ENCODE results near the gene SNTG2. TPM values are rescaled to one million over a fixed set of nuclear protein-coding genes. Genes with fewer than 3 reads are reported as not detected.

SNTG2 gene
- total and polyA plus RNA-seq, 2 donors (not counting 1 experiment from before 2014, with no cell fraction given): 0.06 TPM; not detected in 1

DNA sequence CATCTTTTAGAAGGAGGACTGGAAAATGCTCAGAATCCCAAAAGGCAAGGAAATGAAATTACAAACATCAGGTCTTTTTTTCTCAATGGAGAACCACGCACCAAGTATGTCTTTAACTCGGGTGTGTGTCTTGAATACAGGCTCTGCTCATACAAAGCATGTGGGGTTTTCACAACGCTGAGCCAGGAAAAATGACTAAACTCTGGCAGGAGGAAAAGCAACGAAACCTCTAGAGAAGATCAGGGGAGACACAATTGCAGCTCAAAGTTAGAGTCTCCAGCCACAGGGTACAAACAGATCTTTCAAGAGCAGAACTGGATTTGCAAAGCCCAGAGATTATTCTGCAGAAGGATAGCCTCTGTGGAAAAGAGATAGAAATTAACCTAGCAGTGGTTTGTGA, 419.8 kb downstream of the SNTG2 start:
- Histone ChIP-seq H3K27ac (ENCODE audit: insufficient read depth, low read length) (no peak overlapping the region), H3K4me1 (ENCODE audit: control insufficient read depth, extremely low read depth, insufficient read depth, low read length) (no peaks in the 10 kb centered on the region), H3K36me3 (ENCODE audit: control insufficient read depth, insufficient read depth, low read length) (no peaks in the 10 kb centered on the region)

DNA sequence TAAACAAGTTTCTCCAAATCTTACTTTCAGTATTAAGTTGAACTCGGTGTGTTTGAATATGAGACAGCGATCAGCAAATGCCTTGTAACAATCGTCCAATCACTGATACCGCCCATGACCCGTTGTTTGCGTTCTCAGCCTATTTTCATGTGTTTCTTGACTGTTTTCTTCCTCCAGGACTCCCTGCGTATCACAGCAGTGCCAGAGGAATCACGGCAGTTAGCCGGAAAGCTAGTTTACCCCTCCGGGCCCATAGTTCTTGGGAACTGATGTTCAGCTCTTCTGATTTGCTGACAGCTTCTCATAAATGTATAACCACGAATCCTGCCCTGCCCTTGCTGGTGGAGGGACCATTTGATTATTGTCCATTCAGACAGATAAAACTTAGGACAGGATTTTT, 420.4 kb downstream of the SNTG2 start:
- Histone ChIP-seq H3K9ac (ENCODE audit: insufficient read depth, low read length) (no peak overlapping the region), H3K4me3 (replicated peaks in 1 of 4; ENCODE audit: control extremely low read depth in 1 of 4, insufficient read depth in 1 of 4, low read depth in 3 of 4, low read length in 4 of 4) (no peak overlapping the region), H3K79me2 (ENCODE audit: control insufficient read depth, insufficient read depth, low read length) (no peaks in the 10 kb centered on the region), H3K4me1 (ENCODE audit: control insufficient read depth, extremely low read depth, insufficient read depth, low read length) (no peaks in the 10 kb centered on the region), H3K27ac (ENCODE audit: insufficient read depth, low read length) (no peak overlapping the region), H3K9me3 (ENCODE audit: control insufficient read depth, insufficient read depth, low read depth, low read length) (no peaks in the 10 kb centered on the region), H2AFZ (ENCODE audit: low read length) (no peak overlapping the region), H4K20me1 (ENCODE audit: control insufficient read depth, extremely low read depth, insufficient read depth, low read length) (no peaks in the 10 kb centered on the region), H3K4me2 (ENCODE audit: extremely low read depth, insufficient read depth, low read length) (no peak overlapping the region), H3K27me3 (ENCODE audit: control insufficient read depth, insufficient read depth, low read length) (no peaks in the 10 kb centered on the region), H3K36me3 (ENCODE audit: control insufficient read depth, insufficient read depth, low read length) (no peaks in the 10 kb centered on the region)
- no peak for TF ChIP-seq CTCF (conservative IDR thresholded peaks at IDR 0.05 in 1 of 2, IDR thresholded peaks at IDR 0.05 in 1 of 2; ENCODE audit: low read depth in 1 of 2, low read length in 2 of 2)
- TF ChIP-seq EZH2 (IDR thresholded peaks at IDR 0.05; ENCODE audit: low read length, missing control alignments): no peak
- DNase-seq (ENCODE audit: low read depth in 2 of 2): no peak

More for the DNA sequence above, 419.8 kb downstream of the SNTG2 start:
- no peak for DNase-seq (ENCODE audit: low read depth in 2 of 2)
- Histone ChIP-seq H3K27me3 (ENCODE audit: control insufficient read depth, insufficient read depth, low read length) (no peaks in the 10 kb centered on the region), H2AFZ (ENCODE audit: low read length) (no peak overlapping the region), H3K4me2 (ENCODE audit: extremely low read depth, insufficient read depth, low read length) (no peak overlapping the region), H3K9ac (ENCODE audit: insufficient read depth, low read length) (no peak overlapping the region), H3K4me3 (replicated peaks in 1 of 4; ENCODE audit: control extremely low read depth in 1 of 4, insufficient read depth in 1 of 4, low read depth in 3 of 4, low read length in 4 of 4) (no peak overlapping the region), H3K79me2 (ENCODE audit: control insufficient read depth, insufficient read depth, low read length) (no peaks in the 10 kb centered on the region), H4K20me1 (ENCODE audit: control insufficient read depth, extremely low read depth, insufficient read depth, low read length) (no peaks in the 10 kb centered on the region), H3K9me3 (ENCODE audit: control insufficient read depth, insufficient read depth, low read depth, low read length) (no peaks in the 10 kb centered on the region)
- no peak for TF ChIP-seq CTCF (conservative IDR thresholded peaks at IDR 0.05 in 1 of 2, IDR thresholded peaks at IDR 0.05 in 1 of 2; ENCODE audit: low read depth in 1 of 2, low read length in 2 of 2)
- TF ChIP-seq EZH2 (IDR thresholded peaks at IDR 0.05; ENCODE audit: low read length, missing control alignments): no peak

DNA sequence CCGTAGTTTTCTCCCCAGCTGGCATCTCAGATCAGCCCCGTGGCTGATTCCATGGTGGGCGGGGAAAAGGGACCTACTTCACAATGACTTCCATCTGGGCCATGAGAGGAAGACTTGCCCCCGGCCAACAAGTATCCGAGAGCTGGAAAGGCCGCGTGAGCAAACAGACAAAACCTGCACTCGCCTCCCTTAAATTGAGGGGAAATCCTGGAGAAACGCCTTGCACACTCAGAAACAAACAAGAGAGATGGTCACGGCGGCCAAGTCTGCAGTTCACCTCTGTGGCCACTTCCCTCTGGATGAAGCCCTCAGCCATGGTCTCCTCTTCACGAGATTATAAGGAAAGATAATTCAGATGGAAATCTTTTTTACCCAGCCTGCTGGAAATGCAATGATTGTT, 423.2 kb downstream of the SNTG2 start:
- no peak overlapping the region for H2AFZ ChIP-seq (ENCODE audit: low read length)
- H3K4me3 ChIP-seq (replicated peaks in 1 of 4; ENCODE audit: control extremely low read depth in 1 of 4, insufficient read depth in 1 of 4, low read depth in 3 of 4, low read length in 4 of 4): no peak overlapping the region
- no peaks in the 10 kb centered on the region for H3K36me3 ChIP-seq (ENCODE audit: control insufficient read depth, insufficient read depth, low read length)
- no peaks in the 10 kb centered on the region for H3K79me2 ChIP-seq (ENCODE audit: control insufficient read depth, insufficient read depth, low read length)
- H3K27me3 ChIP-seq (ENCODE audit: control insufficient read depth, insufficient read depth, low read length): no peaks in the 10 kb centered on the region
- no peaks in the 10 kb centered on the region for H4K20me1 ChIP-seq (ENCODE audit: control insufficient read depth, extremely low read depth, insufficient read depth, low read length)
- no peak for DNase-seq (ENCODE audit: low read depth in 2 of 2)
- H3K4me1 ChIP-seq (ENCODE audit: control insufficient read depth, extremely low read depth, insufficient read depth, low read length): no peaks in the 10 kb centered on the region
- H3K4me2 ChIP-seq (ENCODE audit: extremely low read depth, insufficient read depth, low read length): no peak overlapping the region
- H3K27ac ChIP-seq (ENCODE audit: insufficient read depth, low read length): no peak overlapping the region
- TF ChIP-seq CTCF (conservative IDR thresholded peaks at IDR 0.05 in 1 of 2, IDR thresholded peaks at IDR 0.05 in 1 of 2; ENCODE audit: low read depth in 1 of 2, low read length in 2 of 2): no peak
- H3K9ac ChIP-seq (ENCODE audit: insufficient read depth, low read length): no peak overlapping the region
- H3K9me3 ChIP-seq (ENCODE audit: control insufficient read depth, insufficient read depth, low read depth, low read length): no peaks in the 10 kb centered on the region
